GM23248 (cell line): Measurements from ENCODE around the gene SMPDL3A. TPM values are rescaled to one million over a fixed set of nuclear protein-coding genes. Genes with fewer than 3 reads are reported as not detected.

ENCODE experiments used
- DNase-seq: peaks from one replicate; pipeline ENCODE4 v3.0.0-alpha.2; 2015
- H2AFZ ChIP-seq: fragments of 200-600 bp; sonication (generic); 2 replicates; pipeline ENCODE4 v1.6.1; 2016; ENCODE audit warnings: antibody characterized with exemption
- H3F3A ChIP-seq: fragments of 200-600 bp; sonication (generic); 2 replicates; pipeline ENCODE4 v1.6.1; 2016; ENCODE audit warnings: mild to moderate bottlenecking, antibody characterized with exemption, mixed run types; ENCODE audit not compliant: insufficient read depth
- H3K27ac ChIP-seq: fragments of 200-600 bp; sonication (generic); 2 replicates; pipeline ENCODE4 v1.5.1; 2016; ENCODE audit warnings: mild to moderate bottlenecking
- H3K27me3 ChIP-seq: fragments of 200-600 bp; sonication (generic); replicated peaks from 2 replicates; pipeline ENCODE4 v1.6.1; 2016; ENCODE audit warnings: mild to moderate bottlenecking; ENCODE audit not compliant: insufficient read depth
- H3K36me3 ChIP-seq: fragments of 200-600 bp; sonication (generic); 2 replicates; pipeline ENCODE4 v1.6.1; 2016; ENCODE audit warnings: low read depth, mild to moderate bottlenecking
- H3K4me1 ChIP-seq: fragments of 200-600 bp; sonication (generic); 2 replicates; pipeline ENCODE4 v1.6.1; 2016; ENCODE audit warnings: mild to moderate bottlenecking; ENCODE audit not compliant: insufficient read depth
- H3K4me2 ChIP-seq: fragments of 200-600 bp; sonication (generic); one replicate; pipeline ENCODE4 v1.6.1; 2016; ENCODE audit warnings: mild to moderate bottlenecking; ENCODE audit not compliant: unreplicated experiment
- H3K4me3 ChIP-seq: fragments of 200-600 bp; sonication (generic); 2 replicates; pipeline ENCODE4 v1.5.1; 2016; ENCODE audit warnings: mild to moderate bottlenecking
- H3K79me2 ChIP-seq: fragments of 200-600 bp; sonication (generic); 2 replicates; pipeline ENCODE4 v1.6.1; 2016; ENCODE audit warnings: mild to moderate bottlenecking; ENCODE audit not compliant: insufficient read depth
- H3K9ac ChIP-seq: fragments of 200-600 bp; sonication (generic); 2 replicates; pipeline ENCODE4 v1.6.1; 2016; ENCODE audit warnings: mild to moderate bottlenecking
- H3K9me2 ChIP-seq: fragments of 200-600 bp; sonication (generic); 2 replicates; pipeline ENCODE4 v1.6.1; 2016; ENCODE audit warnings: mixed run types, mild to moderate bottlenecking, moderate library complexity; ENCODE audit not compliant: insufficient read depth
- H3K9me3 ChIP-seq: fragments of 200-600 bp; sonication (generic); one replicate; pipeline ENCODE4 v1.6.1; 2017; ENCODE audit warnings: low read depth
- H4K20me1 ChIP-seq: fragments of 200-600 bp; sonication (generic); 2 replicates; pipeline ENCODE4 v1.6.0; 2016; ENCODE audit not compliant: insufficient read depth
- EZH2 ChIP-seq: fragments of 200-600 bp; sonication (generic); IDR thresholded peaks from 2 replicates; pipeline ENCODE4 v1.6.1; 2018; ENCODE audit warnings: antibody characterized with exemption, mild to moderate bottlenecking; ENCODE audit not compliant: insufficient read depth, poor library complexity, severe bottlenecking
- EZH2phosphoT487 ChIP-seq: fragments of 200-600 bp; sonication (generic); IDR thresholded peaks from 2 replicates; pipeline ENCODE4 v1.6.1; 2018; ENCODE audit warnings: antibody characterized with exemption, moderate library complexity, mild to moderate bottlenecking, low read depth; ENCODE audit not compliant: insufficient read depth
- WGBS, 2 experiments: methylation state at CpG; one replicate each; pipeline ENCODE4 v1.1.6; 2015 to 2017; ENCODE audit warnings: low lambda C conversion rate in 2 of 2, low coverage in 1 of 2; ENCODE audit errors: missing lambda C conversion rate in 2 of 2; 5-methylcytosine and 5-hydroxymethylcytosine counted together
- in situ Hi-C: fragments of 300-500 bp; cut with MboI; formaldehyde crosslinking; loops from 2 replicates; pipeline ENCODE4 v1.15.0; 2020
- polyA plus RNA-seq: library from polyadenylated mRNA; unstranded; fragments of >200 nt; fragmentation: Nextera tagmentation; extraction: Ambion mirVana; gene quantifications from 2 replicates; pipeline ENCODE4 v1.2.1, GENCODE V29; 2016
- total RNA-seq: library from RNA; depleted of rRNA; stranded (reverse); fragments of >200 nt; shearing (Covaris generic); gene quantifications from 2 replicates; pipeline ENCODE4 v1.2.3, GENCODE V29; 2014

Gene SMPDL3A
- total and polyA plus RNA-seq, 2 experiments from 2014 or later, result 10.8 to 15.4 TPM

- WGBS, 2 experiments, result 48 to 54% methylated on average over 13 of the region's 13 CpGs
- H3F3A ChIP-seq, result no peaks in the 10 kb centered on the region
- no peak overlapping the region for H2AFZ ChIP-seq
- no peaks in the 10 kb centered on the region for H3K9me2 ChIP-seq
- no peak overlapping the region for H3K4me3 ChIP-seq
- H3K9ac ChIP-seq, result no peak overlapping the region
- H3K79me2 ChIP-seq, result no peaks in the 10 kb centered on the region
- in situ Hi-C loops, result no loop called here
- no peaks in the 10 kb centered on the region for H4K20me1 ChIP-seq
- no peaks in the 10 kb centered on the region for H3K9me3 ChIP-seq
- peaks cover 29% of the 10 kb centered on the region for H3K27me3 ChIP-seq
- no peak overlapping the region for H3K27ac ChIP-seq
- H3K4me2 ChIP-seq, result no peak overlapping the region
- TF ChIP-seq EZH2 (no peak), EZH2phosphoT487 (no peak)
- H3K36me3 ChIP-seq, result no peaks in the 10 kb centered on the region
- DNase-seq, result no peak
- H3K4me1 ChIP-seq, result no peaks in the 10 kb centered on the region
Observed at GRCh38 chr6:122778985-122779661, 9.9 kb upstream of the SMPDL3A start.

- H2AFZ ChIP-seq, result no peak within 1 kb of the TSS
Observed at GRCh38 chr6:122779667-122780066, 9.4 kb upstream of the SMPDL3A start, which contains the start of gene FABP7. FABP7 (plus strand) TSS chr6:122779716; CDS start chr6:122779795, 79 bp downstream.

GRCh38 chr6:122780114-122780513, 8.9 kb upstream of the SMPDL3A start:
- DNase-seq, result no peak
- Histone ChIP-seq H2AFZ (no peak overlapping the region), H3K4me1 (no peaks in the 10 kb centered on the region), H3K9me2 (no peaks in the 10 kb centered on the region), H4K20me1 (no peaks in the 10 kb centered on the region), H3K36me3 (no peaks in the 10 kb centered on the region), H3F3A (no peaks in the 10 kb centered on the region), H3K4me2 (no peak overlapping the region), H3K79me2 (no peaks in the 10 kb centered on the region), H3K27me3 (peaks cover 29% of the 10 kb centered on the region), H3K4me3 (no peak overlapping the region), H3K9me3 (no peaks in the 10 kb centered on the region), H3K9ac (no peak overlapping the region), H3K27ac (no peak overlapping the region)
- TF ChIP-seq EZH2 (no peak), EZH2phosphoT487 (no peak)
- in situ Hi-C loops, result no loop called here
- 29 to 31% methylated on average over 5 of the region's 5 CpGs for WGBS, 2 experiments

More at GRCh38 chr6:122779667-122780066, 9.4 kb upstream of the SMPDL3A start, which contains the start of gene FABP7:
- Histone ChIP-seq H3K9me2 (no peaks in the 10 kb centered on the region), H3K9me3 (no peaks in the 10 kb centered on the region), H3K4me3 (no peak within 1 kb of the TSS), H3K4me1 (no peaks in the 10 kb centered on the region), H3K9ac (no peak within 1 kb of the TSS), H3K4me2 (no peak within 1 kb of the TSS), H3K79me2 (no peaks in the 10 kb centered on the region), H3K27ac (no peak within 1 kb of the TSS), H4K20me1 (no peaks in the 10 kb centered on the region), H3K36me3 (no peaks in the 10 kb centered on the region), H3K27me3 (peaks cover 29% of the 10 kb centered on the region), H3F3A (no peaks in the 10 kb centered on the region)
- 44 to 53% methylated on average over 3 of the region's 3 CpGs for WGBS, 2 experiments
- DNase-seq, result no peak
- in situ Hi-C loops, result no loop called here
- no peak for TF ChIP-seq EZH2
- TF ChIP-seq EZH2phosphoT487, result no peak

GRCh38 chr6:122781716-122782115, 7.3 kb upstream of the SMPDL3A start:
- Histone ChIP-seq H3K9me3 (no peaks in the 10 kb centered on the region), H3K9ac (no peak overlapping the region), H4K20me1 (no peaks in the 10 kb centered on the region), H3K9me2 (no peaks in the 10 kb centered on the region), H3K79me2 (no peaks in the 10 kb centered on the region), H3K36me3 (no peaks in the 10 kb centered on the region), H3K4me2 (no peak overlapping the region), H3F3A (no peaks in the 10 kb centered on the region), H3K4me1 (no peaks in the 10 kb centered on the region), H3K4me3 (no peak overlapping the region), H2AFZ (no peak overlapping the region), H3K27ac (no peak overlapping the region), H3K27me3 (peaks cover 29% of the 10 kb centered on the region)
- WGBS, 2 experiments, result 73 to 81% methylated on average over 7 of the region's 7 CpGs
- no peak for DNase-seq
- in situ Hi-C loops, result no loop called here
- TF ChIP-seq EZH2, result no peak

- TF ChIP-seq EZH2, result no peak
Observed at GRCh38 chr6:122783401-122783800, 5.7 kb upstream of the SMPDL3A start.

More at GRCh38 chr6:122783401-122783800, 5.7 kb upstream of the SMPDL3A start:
- Histone ChIP-seq H3K4me3 (no peak overlapping the region), H2AFZ (no peak overlapping the region), H3K4me2 (no peak overlapping the region), H3K79me2 (no peaks in the 10 kb centered on the region), H3K9me2 (no peaks in the 10 kb centered on the region), H3K27ac (no peak overlapping the region), H3F3A (peaks cover 7% of the 10 kb centered on the region; the same call in 1 of the 2 replicates), H4K20me1 (no peaks in the 10 kb centered on the region), H3K27me3 (peaks cover 29% of the 10 kb centered on the region), H3K36me3 (no peaks in the 10 kb centered on the region), H3K4me1 (no peaks in the 10 kb centered on the region), H3K9me3 (no peaks in the 10 kb centered on the region), H3K9ac (no peak overlapping the region)
- WGBS, 2 experiments, result 47 to 53% methylated on average over 4 of the region's 4 CpGs
- no peak for DNase-seq
- in situ Hi-C loops, result no loop called here
